CD1c-positive myeloid dendritic cell (primary cell): ENCODE measurements around the gene SLC8A2.

Experiments used
- DNase-seq: peaks from one replicate; pipeline ENCODE4 v3.0.0-alpha.2; 2016; ENCODE audit errors: extremely low spot score

The SLC8A2 gene

GRCh38 chr19:47381121-47381520 lies 90.6 kb downstream of the SLC8A2 start:
- DNase-seq: no peak

GRCh38 chr19:47380559-47380958 lies 91.1 kb downstream of the SLC8A2 start:
- DNase-seq: no peak

GRCh38 chr19:47379381-47379938 lies 92.2 kb downstream of the SLC8A2 start:
- no peak for DNase-seq

GRCh38 chr19:47378246-47378645 lies 93.4 kb downstream of the SLC8A2 start:
- DNase-seq: no peak
